NCI-H2171 treated with DMSO at 0.1 percent for 48 hours (cell line): ENCODE results near the gene MICALL2.

ENCODE experiments used
- DNase-seq: peaks from one replicate; lab custom pipeline; 2025; lab: John Stamatoyannopoulos, UW

Gene MICALL2

GRCh38 chr7:1493129-1493528 is 33.9 kb upstream of the MICALL2 start:
- no peak for DNase-seq

- no peak for DNase-seq
These were observed 33.4 kb upstream of the MICALL2 start for GRCh38 chr7:1492640-1493039.

- DNase-seq = no peak
These were observed 33.0 kb upstream of the MICALL2 start for GRCh38 chr7:1492221-1492620.

- DNase-seq = no peak
These were observed 31.6 kb upstream of the MICALL2 start for GRCh38 chr7:1490837-1491236.

- DNase-seq = no peak
These were observed 30.1 kb upstream of the MICALL2 start for GRCh38 chr7:1489336-1489735.

GRCh38 chr7:1488016-1488415 is 28.7 kb upstream of the MICALL2 start:
- no peak for DNase-seq

GRCh38 chr7:1487466-1487865 is 28.2 kb upstream of the MICALL2 start:
- DNase-seq = no peak

- no peak for DNase-seq
These were observed 27.3 kb upstream of the MICALL2 start for GRCh38 chr7:1486571-1486970.

- no peak for DNase-seq
These were observed 25.9 kb upstream of the MICALL2 start for GRCh38 chr7:1485156-1485555.

GRCh38 chr7:1484569-1484968 is 25.3 kb upstream of the MICALL2 start:
- DNase-seq = no peak

GRCh38 chr7:1483536-1484505 is 24.6 kb upstream of the MICALL2 start:
- no peak for DNase-seq

- no peak for DNase-seq
These were observed 23.8 kb upstream of the MICALL2 start for GRCh38 chr7:1483079-1483478.

GRCh38 chr7:1481300-1481699 is 22.0 kb upstream of the MICALL2 start:
- DNase-seq = no peak

GRCh38 chr7:1480670-1481069 is 21.4 kb upstream of the MICALL2 start:
- no peak for DNase-seq

- no peak for DNase-seq
These were observed 20.0 kb upstream of the MICALL2 start for GRCh38 chr7:1479287-1479686.

GRCh38 chr7:1478480-1478879 is 19.2 kb upstream of the MICALL2 start:
- no peak for DNase-seq

- no peak for DNase-seq
These were observed 17.6 kb upstream of the MICALL2 start for GRCh38 chr7:1476859-1477258.

- no peak for DNase-seq
These were observed 16.7 kb upstream of the MICALL2 start for GRCh38 chr7:1475991-1476390.

- no peak for DNase-seq
These were observed 16.1 kb upstream of the MICALL2 start for GRCh38 chr7:1475393-1475792.

- DNase-seq = no peak
These were observed 15.5 kb upstream of the MICALL2 start for GRCh38 chr7:1474736-1475135.

GRCh38 chr7:1473864-1474512 is 14.7 kb upstream of the MICALL2 start:
- peak; percentile 85 for DNase-seq

GRCh38 chr7:1470901-1471300 is 11.6 kb upstream of the MICALL2 start:
- DNase-seq = no peak

GRCh38 chr7:1468643-1469298 is 9.5 kb upstream of the MICALL2 start:
- no peak for DNase-seq
